NCI-H2196 treated with DMSO at 0.1 percent for 48 hours (cell line): ENCODE results near the gene HAVCR1.

Experiments used
- DNase-seq: peaks from one replicate; lab custom pipeline; 2025; ENCODE audit not compliant: unreplicated experiment; lab: John Stamatoyannopoulos, UW

HAVCR1 gene

DNA sequence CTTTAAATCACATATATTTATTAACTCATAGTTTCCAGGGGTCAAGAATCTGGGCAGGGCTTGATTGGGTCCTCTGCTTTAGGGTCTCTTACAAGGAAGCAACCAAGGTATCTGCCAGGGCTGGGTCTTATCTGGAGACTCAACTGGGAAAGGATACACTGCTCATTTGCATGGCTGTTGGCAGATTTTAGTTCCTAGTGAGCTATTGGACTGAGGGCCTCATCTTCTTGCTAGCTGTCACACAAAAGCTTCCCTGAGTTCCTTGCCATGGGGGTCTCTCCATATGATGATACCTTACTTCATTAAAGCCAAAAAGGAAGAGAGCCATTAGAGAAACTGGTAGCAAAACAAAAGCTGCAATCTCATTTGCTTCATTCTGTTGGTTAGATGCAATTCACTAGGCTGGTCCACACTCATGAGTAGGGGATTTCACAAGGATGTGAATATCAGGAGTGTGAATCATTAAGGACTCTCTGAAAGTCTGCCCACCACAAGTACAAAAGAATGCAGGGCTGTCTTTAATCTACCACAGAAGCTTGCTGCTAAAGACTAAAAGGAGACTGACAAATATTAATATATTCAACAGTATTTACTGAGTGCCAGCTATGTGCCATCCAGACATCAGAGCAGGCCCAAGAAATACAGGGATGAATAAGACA, 53.9 kb downstream of the HAVCR1 start:
- DNase-seq = no peak

- DNase-seq = no peak
These were observed 67.2 kb downstream of the HAVCR1 start for GRCh38 chr5:156991714-156992113.

DNA sequence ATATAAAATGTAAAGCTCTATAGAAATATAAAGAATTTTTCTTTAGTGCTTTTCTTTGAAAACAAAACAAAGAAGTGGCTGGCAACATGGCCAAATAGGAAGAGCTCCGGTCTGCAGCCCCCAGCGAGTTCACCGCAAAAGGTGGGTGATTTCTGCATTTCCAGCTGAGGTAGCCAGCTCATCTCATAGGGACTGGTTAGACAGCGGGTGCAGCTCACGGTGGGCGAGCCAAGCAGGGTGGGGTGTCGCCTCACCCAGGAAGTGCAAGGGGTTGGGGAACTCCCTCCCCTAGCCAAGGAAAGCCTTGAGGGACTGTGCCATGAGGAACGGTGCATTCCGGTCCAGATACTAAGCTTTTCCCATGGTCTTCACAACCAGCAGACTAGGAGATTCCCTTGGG, 74.9 kb downstream of the HAVCR1 start:
- no peak for DNase-seq

DNA sequence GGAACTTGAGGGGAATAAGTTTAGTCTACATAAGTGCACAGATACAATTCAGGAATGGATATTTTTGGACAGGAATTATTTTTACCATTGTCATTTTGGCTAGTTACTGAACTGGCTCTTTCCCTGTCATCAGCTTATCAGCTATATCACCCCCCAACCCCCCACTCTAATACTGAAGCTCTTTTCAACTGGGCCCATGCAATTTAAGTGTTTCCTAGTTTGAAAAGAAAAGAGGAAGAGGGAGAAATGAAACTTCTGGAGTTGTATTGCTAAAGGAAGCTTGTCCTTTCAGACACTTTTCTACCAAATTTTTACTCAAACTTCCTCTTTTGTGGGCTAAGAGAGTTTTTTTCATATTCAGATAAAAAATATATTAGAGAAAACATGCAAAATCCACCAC, 77.4 kb downstream of the HAVCR1 start:
- no peak for DNase-seq
